HEK293 (cell line): ENCODE data around the gene RAI14.

Experiments
- ZNF274 ChIP-seq, 2 experiments: fragments of 200-500 bp in 1 of 2; fragments of 450-650 bp in 1 of 2; sonication (Bioruptor generic) in 1 of 2; formaldehyde crosslinking in 1 of 2; IDR thresholded peaks; 2 replicates each; pipeline versions ENCODE4 v1.5.1 to v1.6.1; 2014 to 2016; ENCODE audit warnings: borderline replicate concordance in 1 of 2, inconsistent platforms in 1 of 2, low read length in 1 of 2, missing biosample characterization in 1 of 2, missing genetic modification characterization in 1 of 2
- ZNF621 ChIP-seq: fragments of 450-650 bp; formaldehyde crosslinking; IDR thresholded peaks from 2 replicates; pipeline ENCODE4 v1.5.1; 2017; ENCODE audit warnings: missing biosample characterization, missing genetic modification characterization
- ZNF629 ChIP-seq: fragments of 450-650 bp; formaldehyde crosslinking; IDR thresholded peaks from 2 replicates; pipeline ENCODE4 v1.5.1; 2017; ENCODE audit warnings: missing biosample characterization, missing genetic modification characterization
- TF ChIP-seq, protein P1 (sequence below): fragments of 450-650 bp; formaldehyde crosslinking; IDR thresholded peaks from 2 replicates; pipeline ENCODE4 v1.5.1; 2016; ENCODE audit warnings: missing biosample characterization, missing genetic modification characterization

DNA sequence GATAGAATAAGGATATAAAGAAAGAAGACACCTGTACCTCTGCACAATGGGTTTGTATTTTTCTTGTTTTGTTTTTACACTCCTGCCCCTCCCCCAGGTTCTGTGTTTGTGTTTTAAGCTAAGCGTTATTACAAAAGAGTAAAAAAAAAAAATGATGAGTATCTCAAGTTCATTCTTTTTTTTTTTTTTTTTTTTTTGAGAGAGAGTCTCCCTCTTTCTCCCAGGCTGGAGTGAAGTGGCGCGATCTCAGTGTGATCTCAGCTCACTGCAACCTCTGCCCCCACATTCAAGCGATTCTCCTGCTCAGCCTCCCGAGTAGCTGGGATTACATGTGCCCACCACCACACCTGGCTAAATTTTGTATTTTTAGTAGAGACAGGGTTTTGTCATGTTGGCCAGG, 29.4 kb upstream of the RAI14 start:
- no peak for TF ChIP-seq ZNF629 (tag by site-specific recombination)
- no peak for TF ChIP-seq ZNF621 (tag by site-specific recombination)
- TF ChIP-seq, protein P1, sequence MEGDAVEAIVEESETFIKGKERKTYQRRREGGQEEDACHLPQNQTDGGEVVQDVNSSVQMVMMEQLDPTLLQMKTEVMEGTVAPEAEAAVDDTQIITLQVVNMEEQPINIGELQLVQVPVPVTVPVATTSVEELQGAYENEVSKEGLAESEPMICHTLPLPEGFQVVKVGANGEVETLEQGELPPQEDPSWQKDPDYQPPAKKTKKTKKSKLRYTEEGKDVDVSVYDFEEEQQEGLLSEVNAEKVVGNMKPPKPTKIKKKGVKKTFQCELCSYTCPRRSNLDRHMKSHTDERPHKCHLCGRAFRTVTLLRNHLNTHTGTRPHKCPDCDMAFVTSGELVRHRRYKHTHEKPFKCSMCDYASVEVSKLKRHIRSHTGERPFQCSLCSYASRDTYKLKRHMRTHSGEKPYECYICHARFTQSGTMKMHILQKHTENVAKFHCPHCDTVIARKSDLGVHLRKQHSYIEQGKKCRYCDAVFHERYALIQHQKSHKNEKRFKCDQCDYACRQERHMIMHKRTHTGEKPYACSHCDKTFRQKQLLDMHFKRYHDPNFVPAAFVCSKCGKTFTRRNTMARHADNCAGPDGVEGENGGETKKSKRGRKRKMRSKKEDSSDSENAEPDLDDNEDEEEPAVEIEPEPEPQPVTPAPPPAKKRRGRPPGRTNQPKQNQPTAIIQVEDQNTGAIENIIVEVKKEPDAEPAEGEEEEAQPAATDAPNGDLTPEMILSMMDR, result no peak
- TF ChIP-seq ZNF274 (IDR thresholded peaks at IDR 0.05; ENCODE audit: low read length), result no peak
- no peak for TF ChIP-seq ZNF274 (tag by site-specific recombination; IDR thresholded peaks at IDR 0.05; ENCODE audit: borderline replicate concordance)
